ENCODE results near the gene RPS26. TPM values are rescaled to one million over a fixed set of nuclear protein-coding genes. Genes with fewer than 3 reads are reported as not detected.

Gene RPS26
- total RNA-seq, 1 experiment from 2014 or later = 847 TPM

- DNase-seq = peak; percentile 20
- Histone ChIP-seq H3K4me3 (no peak overlapping the region), H3K36me3 (no peaks in the 10 kb centered on the region), H3K9me3 (no peaks in the 10 kb centered on the region), H3K27me3 (no peaks in the 10 kb centered on the region)
Observed at GRCh38 chr12:56084958-56085543, 43.3 kb downstream of the RPS26 start.

GRCh38 chr12:56086096-56086495, 44.4 kb downstream of the RPS26 start:
- no peak for DNase-seq
- Histone ChIP-seq H3K9me3 (no peaks in the 10 kb centered on the region), H3K36me3 (no peaks in the 10 kb centered on the region), H3K27me3 (no peaks in the 10 kb centered on the region), H3K4me3 (no peak overlapping the region)

- no peaks in the 10 kb centered on the region for H3K9me3 ChIP-seq
- DNase-seq = no peak
- H3K27me3 ChIP-seq = no peaks in the 10 kb centered on the region
- H3K4me3 ChIP-seq = no peak overlapping the region
- H3K36me3 ChIP-seq = no peaks in the 10 kb centered on the region
Observed at GRCh38 chr12:56086608-56087007, 44.9 kb downstream of the RPS26 start.

GRCh38 chr12:56087220-56087619, 45.5 kb downstream of the RPS26 start:
- no peak overlapping the region for H3K4me3 ChIP-seq
- peak; percentile 40 for DNase-seq
- no peaks in the 10 kb centered on the region for H3K36me3 ChIP-seq
- H3K27me3 ChIP-seq = no peaks in the 10 kb centered on the region
- H3K9me3 ChIP-seq = no peaks in the 10 kb centered on the region

Other genes starting within 250 kb of the RPS26 start
- gene SARNP, start 224.2 kb upstream of the RPS26 start, total RNA-seq (2014; rRNA removed; shearing (Covaris generic); ENCODE audit: low replicate concordance) = 142 and 228 TPM in 2 replicates
- gene ORMDL2, start 223.9 kb upstream of the RPS26 start, total RNA-seq (2014; rRNA removed; shearing (Covaris generic); ENCODE audit: low replicate concordance) = 8.0 and 12.0 TPM in 2 replicates
- 46.6 and 49.9 TPM in 2 replicates for gene DNAJC14, start 212.3 kb upstream of the RPS26 start, total RNA-seq (2014; rRNA removed; shearing (Covaris generic); ENCODE audit: low replicate concordance)
- not detected in 2 replicates for gene MMP19, start 199.0 kb upstream of the RPS26 start, total RNA-seq (2014; rRNA removed; shearing (Covaris generic); ENCODE audit: low replicate concordance)
- 34.6 and 42.6 TPM in 2 replicates for gene PYM1, start 114.0 kb upstream of the RPS26 start, total RNA-seq (2014; rRNA removed; shearing (Covaris generic); ENCODE audit: low replicate concordance)
- gene DGKA, start 110.8 kb upstream of the RPS26 start, total RNA-seq (2014; rRNA removed; shearing (Covaris generic); ENCODE audit: low replicate concordance) = 2.6 and 2.9 TPM in 2 replicates
- gene PMEL, start 75.9 kb upstream of the RPS26 start, total RNA-seq (2014; rRNA removed; shearing (Covaris generic); ENCODE audit: low replicate concordance) = 2.0 TPM in 1 of 2 replicates, not detected in the other
- 40.9 and 41.8 TPM in 2 replicates for gene CDK2, start 75.1 kb upstream of the RPS26 start, total RNA-seq (2014; rRNA removed; shearing (Covaris generic); ENCODE audit: low replicate concordance)
- gene RAB5B, start 67.8 kb upstream of the RPS26 start, total RNA-seq (2014; rRNA removed; shearing (Covaris generic); ENCODE audit: low replicate concordance) = 16.5 and 18.6 TPM in 2 replicates
- 9.7 and 23.4 TPM in 2 replicates for gene SUOX, start 44.6 kb upstream of the RPS26 start, total RNA-seq (2014; rRNA removed; shearing (Covaris generic); ENCODE audit: low replicate concordance)
- 0.30 and 0.54 TPM in 2 replicates for gene IKZF4, start 20.9 kb upstream of the RPS26 start, total RNA-seq (2014; rRNA removed; shearing (Covaris generic); ENCODE audit: low replicate concordance)
- gene ERBB3, start 38.2 kb downstream of the RPS26 start, total RNA-seq (2014; rRNA removed; shearing (Covaris generic); ENCODE audit: low replicate concordance) = 0.56 TPM in 1 of 2 replicates, not detected in the other
- 329 and 467 TPM in 2 replicates for gene PA2G4, start 62.6 kb downstream of the RPS26 start, total RNA-seq (2014; rRNA removed; shearing (Covaris generic); ENCODE audit: low replicate concordance)
- 1,876 and 4,191 TPM in 2 replicates for gene RPL41, start 74.7 kb downstream of the RPS26 start, total RNA-seq (2014; rRNA removed; shearing (Covaris generic); ENCODE audit: low replicate concordance)
- 3.5 and 5.3 TPM in 2 replicates for gene ZC3H10, start 76.3 kb downstream of the RPS26 start, total RNA-seq (2014; rRNA removed; shearing (Covaris generic); ENCODE audit: low replicate concordance)
- 84.9 and 145 TPM in 2 replicates for gene ESYT1, start 86.3 kb downstream of the RPS26 start, total RNA-seq (2014; rRNA removed; shearing (Covaris generic); ENCODE audit: low replicate concordance)
- 65.7 and 123 TPM in 2 replicates for gene MYL6B, start 110.7 kb downstream of the RPS26 start, total RNA-seq (2014; rRNA removed; shearing (Covaris generic); ENCODE audit: low replicate concordance)
- 1,658 and 1,845 TPM in 2 replicates for gene MYL6, start 116.4 kb downstream of the RPS26 start, total RNA-seq (2014; rRNA removed; shearing (Covaris generic); ENCODE audit: low replicate concordance)
- 10.6 and 14.8 TPM in 2 replicates for gene SMARCC2, start 147.6 kb downstream of the RPS26 start, total RNA-seq (2014; rRNA removed; shearing (Covaris generic); ENCODE audit: low replicate concordance)
- 51.6 and 107 TPM in 2 replicates for gene RNF41, start 180.0 kb downstream of the RPS26 start, total RNA-seq (2014; rRNA removed; shearing (Covaris generic); ENCODE audit: low replicate concordance)
- 61.0 and 115 TPM in 2 replicates for gene NABP2, start 182.4 kb downstream of the RPS26 start, total RNA-seq (2014; rRNA removed; shearing (Covaris generic); ENCODE audit: low replicate concordance)
- not detected in 2 replicates for gene SLC39A5, start 188.1 kb downstream of the RPS26 start, total RNA-seq (2014; rRNA removed; shearing (Covaris generic); ENCODE audit: low replicate concordance)
- gene ANKRD52, start 216.5 kb downstream of the RPS26 start, total RNA-seq (2014; rRNA removed; shearing (Covaris generic); ENCODE audit: low replicate concordance) = 6.0 and 18.9 TPM in 2 replicates
- gene COQ10A, start 225.0 kb downstream of the RPS26 start, total RNA-seq (2014; rRNA removed; shearing (Covaris generic); ENCODE audit: low replicate concordance) = 6.9 and 7.7 TPM in 2 replicates